SH-SY5Y (cell line): ENCODE data around the gene TAPBP.

Experiments used
- GATA2 ChIP-seq: IDR thresholded peaks from 2 replicates; pipeline ENCODE4 v1.6.1; 2011; ENCODE audit warnings: mild to moderate bottlenecking, low read depth, low read length
- GATA3 ChIP-seq: IDR thresholded peaks from 2 replicates; pipeline ENCODE4 v1.6.1; 2011; ENCODE audit warnings: low read depth, mild to moderate bottlenecking, low read length, moderate library complexity

DNA sequence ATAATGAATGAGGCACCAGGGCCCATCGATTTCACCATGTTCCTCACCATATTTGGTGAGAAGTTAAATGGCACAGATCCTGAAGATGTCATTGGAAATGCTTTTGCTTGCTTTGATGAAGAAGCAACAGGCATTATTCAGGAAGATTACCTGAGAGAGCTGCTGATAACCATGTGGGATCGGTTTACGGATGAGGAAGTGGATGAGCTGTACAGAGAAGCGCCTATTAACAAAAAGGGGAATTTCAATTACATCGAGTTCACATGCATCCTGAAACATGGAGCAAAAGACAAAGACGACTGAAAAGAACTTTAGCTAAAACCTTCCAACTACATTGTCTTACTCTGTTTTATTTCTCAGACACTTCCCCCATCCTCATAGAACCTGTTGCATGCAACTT is 25.3 kb upstream of the TAPBP start:
- TF ChIP-seq GATA2 (no peak), GATA3 (no peak)
